Adrenal gland (tissue), 5 donors: ENCODE results near the gene CEP126.

Source experiments
- POLR2A ChIP-seq, 2 donors: fragments of 450-650 bp; IDR thresholded peaks; one replicate each; pipeline ENCODE4 v1.6.1; 2017; ENCODE audit warnings: antibody characterized with exemption in 2 of 2, mild to moderate bottlenecking in 2 of 2, moderate library complexity in 1 of 2
- TF ChIP-seq, protein P1 (sequence below), 6 experiments: fragments of 450-650 bp in 4 of 6; fragments of 200-600 bp in 2 of 6; sonication (generic) in 1 of 6; IDR thresholded peaks; 1 replicate in 5 of 6; 2 replicates in 1 of 6; pipeline versions ENCODE4 v1.5.1 to v1.8.0; 2016 to 2021; ENCODE audit warnings: antibody characterized with exemption in 6 of 6, mild to moderate bottlenecking in 2 of 6, moderate library complexity in 1 of 6
- donor health status: DM: no; HTN: no; CAD: no.

DNA sequence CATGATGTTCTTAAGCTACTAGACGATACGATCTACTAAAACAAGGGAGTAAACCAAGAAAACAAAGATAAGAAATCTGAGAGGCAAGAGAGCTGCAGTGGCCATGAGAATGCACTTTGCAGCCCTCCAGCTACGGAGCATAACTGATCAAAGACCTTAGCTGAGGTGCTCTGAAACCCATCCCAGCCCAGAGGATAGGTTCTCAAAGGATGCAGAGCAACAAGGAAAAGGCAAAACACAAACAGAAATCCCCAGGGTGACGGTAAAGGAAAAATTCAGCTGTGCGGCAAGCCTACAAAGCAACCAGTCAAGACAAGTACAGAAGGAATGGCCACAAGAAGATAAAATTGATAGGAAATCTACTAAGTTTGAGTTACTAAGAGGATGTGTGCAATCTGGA lies 99.9 kb downstream of the CEP126 start:
- TF ChIP-seq, protein P1, sequence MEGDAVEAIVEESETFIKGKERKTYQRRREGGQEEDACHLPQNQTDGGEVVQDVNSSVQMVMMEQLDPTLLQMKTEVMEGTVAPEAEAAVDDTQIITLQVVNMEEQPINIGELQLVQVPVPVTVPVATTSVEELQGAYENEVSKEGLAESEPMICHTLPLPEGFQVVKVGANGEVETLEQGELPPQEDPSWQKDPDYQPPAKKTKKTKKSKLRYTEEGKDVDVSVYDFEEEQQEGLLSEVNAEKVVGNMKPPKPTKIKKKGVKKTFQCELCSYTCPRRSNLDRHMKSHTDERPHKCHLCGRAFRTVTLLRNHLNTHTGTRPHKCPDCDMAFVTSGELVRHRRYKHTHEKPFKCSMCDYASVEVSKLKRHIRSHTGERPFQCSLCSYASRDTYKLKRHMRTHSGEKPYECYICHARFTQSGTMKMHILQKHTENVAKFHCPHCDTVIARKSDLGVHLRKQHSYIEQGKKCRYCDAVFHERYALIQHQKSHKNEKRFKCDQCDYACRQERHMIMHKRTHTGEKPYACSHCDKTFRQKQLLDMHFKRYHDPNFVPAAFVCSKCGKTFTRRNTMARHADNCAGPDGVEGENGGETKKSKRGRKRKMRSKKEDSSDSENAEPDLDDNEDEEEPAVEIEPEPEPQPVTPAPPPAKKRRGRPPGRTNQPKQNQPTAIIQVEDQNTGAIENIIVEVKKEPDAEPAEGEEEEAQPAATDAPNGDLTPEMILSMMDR (IDR thresholded peaks at IDR 0.05), result no peak
- no peak for TF ChIP-seq POLR2A (IDR thresholded peaks at IDR 0.05)
